GM12892 (cell line): ENCODE results near the gene LPIN1.

Source experiments
- POLR2A ChIP-seq: IDR thresholded peaks from 2 replicates; pipeline ENCODE4 v1.6.1; 2011; ENCODE audit warnings: low read depth, low read length, control low read depth
- POLR2AphosphoS5 ChIP-seq: IDR thresholded peaks from 2 replicates; pipeline ENCODE4 v1.6.1; 2011; ENCODE audit warnings: low read depth, low read length, control low read depth
- TAF1 ChIP-seq: IDR thresholded peaks from 2 replicates; pipeline ENCODE4 v1.6.1; 2011; ENCODE audit warnings: low read depth, mild to moderate bottlenecking, control low read depth, low read length, borderline replicate concordance

- TF ChIP-seq TAF1 (no peak), POLR2AphosphoS5 (no peak), POLR2A (no peak)
These were observed 19.1 kb downstream of the LPIN1 start for GRCh38 chr2:11765501-11765900.
